GM21381 (cell line): ENCODE results near the gene RARB.

ENCODE experiments used
- ATAC-seq: cut with Tn5 transposase; IDR thresholded peaks from one replicate; pipeline ENCODE4 v1.9.1; 2021; ENCODE audit warnings: mild to moderate bottlenecking, moderate library complexity; ENCODE audit not compliant: unreplicated experiment

Gene RARB

GRCh38 chr3:25547103-25547502 is 119.0 kb downstream of the RARB start:
- ATAC-seq: no peak

DNA sequence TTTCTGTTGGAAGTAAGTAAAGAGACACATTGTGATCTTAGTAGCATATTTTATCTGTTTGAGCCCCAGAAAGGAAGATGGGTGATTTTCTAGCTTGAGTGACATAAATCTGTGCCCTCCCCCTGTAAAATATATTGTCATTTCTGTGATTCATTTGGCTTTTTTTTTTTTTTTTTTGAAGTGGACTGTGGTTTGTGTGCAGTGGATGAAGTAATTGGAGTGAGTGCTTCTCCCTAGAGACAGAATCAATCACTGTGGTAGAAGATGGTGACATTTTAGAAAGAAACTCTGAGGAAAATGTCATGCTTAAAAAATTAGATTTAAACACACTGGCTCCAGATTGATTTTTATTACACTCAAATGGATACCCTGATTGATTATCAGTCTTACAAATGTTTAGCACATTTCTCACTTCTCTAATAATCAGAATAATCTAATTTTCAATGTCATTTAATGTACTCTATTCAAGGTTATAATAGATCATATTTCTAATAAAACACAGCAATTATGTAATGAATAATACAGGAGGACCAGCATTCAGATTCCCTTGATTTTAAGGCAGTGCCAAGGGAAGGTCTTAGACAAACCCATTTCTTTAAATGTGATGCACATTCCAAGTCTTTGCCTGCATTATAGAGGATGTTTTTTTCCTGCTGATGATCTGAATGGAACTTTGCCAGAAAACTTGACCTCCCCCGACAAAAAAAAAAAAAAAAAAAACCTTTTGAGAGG is 120.0 kb downstream of the RARB start:
- ATAC-seq: no peak

DNA sequence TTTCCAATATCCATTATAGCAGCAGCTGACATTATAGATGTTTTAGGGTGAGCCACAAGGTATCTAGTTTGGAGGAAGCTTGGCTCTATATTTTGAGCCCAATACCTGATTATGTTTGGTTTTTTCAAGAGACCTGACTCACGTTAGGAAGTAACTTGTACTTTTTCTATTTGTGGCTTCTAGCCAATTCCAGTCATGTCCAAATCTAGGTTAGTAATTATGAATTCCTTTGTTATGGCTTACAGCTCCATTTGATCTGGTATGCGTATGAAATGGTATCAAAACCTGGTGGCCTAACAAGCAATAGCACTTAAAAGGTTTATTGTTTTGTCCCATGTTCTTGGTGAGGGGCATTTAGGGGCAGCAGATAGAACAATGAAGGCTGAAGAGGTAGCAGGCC is 120.8 kb downstream of the RARB start:
- no peak for ATAC-seq

DNA sequence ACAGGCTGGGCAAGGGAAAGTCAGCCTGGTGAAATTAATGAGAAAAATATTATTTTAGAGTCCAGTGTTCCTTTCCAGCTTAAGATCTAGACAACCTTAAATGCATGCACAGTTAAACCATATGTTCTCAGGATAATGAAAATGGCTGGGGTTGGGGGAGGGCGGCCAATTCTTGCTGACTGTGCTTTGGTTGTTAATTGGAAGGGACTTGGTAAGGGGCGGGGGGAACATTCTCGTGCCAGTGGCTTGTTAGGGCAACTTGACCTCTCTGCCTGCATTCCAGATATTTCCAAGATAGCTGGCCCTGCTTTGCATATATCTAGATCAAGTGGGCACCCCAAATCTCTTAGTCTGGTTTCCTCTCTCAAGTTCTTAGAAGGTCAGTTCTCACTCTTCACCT is 124.2 kb downstream of the RARB start:
- no peak for ATAC-seq

GRCh38 chr3:25554376-25554775 is 126.3 kb downstream of the RARB start:
- no peak for ATAC-seq

- no peak for ATAC-seq
Measured at GRCh38 chr3:25555695-25556437, 127.8 kb downstream of the RARB start.

- no peak for ATAC-seq
Measured at GRCh38 chr3:25556447-25556846, 128.4 kb downstream of the RARB start.

DNA sequence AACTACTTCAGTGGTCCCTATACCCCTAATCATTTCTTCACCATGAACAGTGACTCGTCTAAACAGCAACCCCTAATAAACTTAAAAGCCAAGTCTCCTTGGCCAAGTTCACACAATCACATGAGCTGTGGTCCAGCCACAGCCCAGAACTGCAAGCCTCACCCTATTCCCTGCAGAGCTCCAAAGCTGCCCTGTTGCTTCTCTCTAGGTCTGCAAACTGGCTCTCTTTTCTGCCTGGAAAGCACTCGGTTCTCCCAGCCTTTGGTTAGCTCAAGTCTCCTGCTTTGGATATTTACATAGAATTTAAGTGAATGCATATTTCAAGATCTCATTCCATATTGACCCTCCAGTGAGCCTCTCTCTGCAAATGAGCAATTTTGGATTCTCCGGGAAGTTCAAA is 129.6 kb downstream of the RARB start:
- no peak for ATAC-seq

DNA sequence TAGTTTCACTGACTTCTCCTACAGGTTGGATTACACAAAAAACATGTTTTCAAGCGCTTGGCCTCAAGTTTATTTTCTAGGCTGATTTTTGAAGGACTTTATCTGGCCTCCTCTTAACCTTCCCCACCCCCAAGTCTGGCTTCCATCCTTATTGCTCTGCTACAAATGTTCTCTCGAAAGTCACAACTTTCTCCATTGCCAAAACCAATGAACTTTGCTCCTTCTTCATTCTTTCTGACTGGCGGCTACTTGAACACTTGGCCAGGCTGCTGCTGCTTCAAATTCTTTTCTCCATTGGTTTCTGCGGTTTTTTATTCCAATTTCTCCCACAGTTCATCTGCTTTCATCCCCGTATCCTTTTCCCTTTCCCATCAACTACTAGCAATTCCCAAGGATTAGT is 130.1 kb downstream of the RARB start:
- ATAC-seq: no peak

DNA sequence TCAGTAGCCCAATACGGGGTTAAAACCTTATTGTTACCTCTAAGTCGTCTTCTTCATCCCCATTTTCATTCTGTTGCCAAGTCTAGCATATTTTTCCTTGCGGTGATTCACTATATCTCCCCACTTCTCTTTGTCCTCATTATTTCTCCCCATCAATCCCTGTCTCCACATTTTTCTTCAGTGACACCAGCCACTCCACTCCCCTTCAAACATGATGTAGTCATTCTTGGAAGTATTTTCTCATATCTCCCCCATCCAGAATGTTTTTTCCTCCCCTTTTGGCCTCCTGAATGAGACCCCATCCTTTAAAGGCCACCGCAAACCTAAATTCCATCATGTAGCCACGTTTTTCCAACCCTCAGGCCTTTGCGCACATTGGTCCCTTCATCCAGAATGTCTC is 130.7 kb downstream of the RARB start:
- ATAC-seq: no peak

DNA sequence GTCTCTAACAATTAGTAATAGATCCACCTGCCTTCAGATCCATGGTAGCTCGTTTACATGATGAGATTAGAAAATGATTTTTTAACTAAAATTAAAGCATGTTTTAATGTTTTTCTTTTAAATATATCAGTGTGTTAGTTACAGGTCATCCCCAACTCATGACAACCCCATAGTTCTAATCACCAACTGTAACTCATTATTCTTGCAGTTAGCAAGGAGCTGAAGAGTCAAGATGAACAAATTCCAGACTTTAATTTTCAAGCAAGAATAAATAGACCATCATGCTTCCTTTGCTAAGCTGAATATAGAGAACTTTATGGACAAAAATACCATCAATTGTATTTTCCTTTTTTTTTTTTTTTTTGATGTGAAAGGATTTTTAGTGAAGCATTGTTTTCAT is 135.5 kb downstream of the RARB start:
- no peak for ATAC-seq

GRCh38 chr3:25564075-25564474 is 136.0 kb downstream of the RARB start:
- ATAC-seq: no peak

- ATAC-seq: no peak
Measured at GRCh38 chr3:25565807-25566206, 137.7 kb downstream of the RARB start.

GRCh38 chr3:25566358-25566920 is 138.4 kb downstream of the RARB start:
- no peak for ATAC-seq

DNA sequence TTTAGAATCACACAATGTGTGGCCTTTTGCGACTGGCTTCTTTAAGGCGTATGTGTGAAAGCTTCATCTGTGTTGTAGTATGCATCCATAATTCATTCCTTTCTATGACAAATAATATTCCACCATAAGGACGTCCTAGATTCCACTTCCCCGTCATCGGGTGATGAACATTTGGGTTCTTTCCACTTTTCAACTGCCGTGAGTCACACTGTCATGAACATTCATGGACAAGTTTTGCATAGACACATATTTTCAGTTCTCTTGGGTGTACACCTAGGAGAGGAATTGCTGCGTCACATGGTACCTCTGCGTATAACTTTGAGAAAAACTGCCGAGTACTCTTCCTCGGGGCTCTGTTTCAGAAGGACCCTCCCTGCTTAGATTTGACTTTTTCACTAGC is 139.3 kb downstream of the RARB start:
- ATAC-seq: no peak

DNA sequence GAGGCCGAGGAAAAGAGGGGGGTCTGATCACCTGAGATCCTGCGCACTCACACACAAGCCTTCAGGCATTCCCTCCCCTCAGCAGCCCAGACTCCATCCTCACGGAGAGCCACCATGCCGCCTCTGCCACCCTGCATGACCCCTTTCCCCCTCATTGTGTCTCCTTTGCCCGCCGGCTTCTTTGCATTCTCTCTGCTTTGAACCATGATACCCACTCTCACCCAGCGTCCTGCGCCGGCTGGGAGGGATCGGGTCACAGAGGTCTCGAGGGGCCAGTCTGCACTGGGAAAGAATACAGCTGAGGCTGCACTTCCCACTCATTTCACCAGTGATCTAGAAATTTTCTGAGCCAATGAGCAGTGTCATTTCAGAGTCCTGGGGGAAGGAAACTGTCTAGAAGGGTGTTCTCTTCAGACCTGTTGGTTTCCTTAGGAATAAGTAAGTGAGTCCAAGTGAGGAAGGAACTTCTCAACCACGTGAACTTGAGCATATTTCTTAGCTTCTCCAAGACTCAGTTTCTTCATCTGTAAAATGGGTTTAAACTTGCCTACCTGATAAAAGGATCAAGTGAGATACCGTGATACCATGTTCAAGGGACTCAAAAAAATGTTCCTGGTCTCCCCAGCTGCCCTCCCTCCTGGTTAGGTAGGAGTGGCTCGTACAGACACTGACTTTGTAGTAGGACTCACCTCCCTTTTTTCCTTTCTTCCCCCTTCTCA is 139.9 kb downstream of the RARB start:
- no peak for ATAC-seq

- no peak for ATAC-seq
Measured at GRCh38 chr3:25568525-25569078, 140.5 kb downstream of the RARB start.

GRCh38 chr3:25571285-25571684 is 143.2 kb downstream of the RARB start:
- ATAC-seq: no peak

DNA sequence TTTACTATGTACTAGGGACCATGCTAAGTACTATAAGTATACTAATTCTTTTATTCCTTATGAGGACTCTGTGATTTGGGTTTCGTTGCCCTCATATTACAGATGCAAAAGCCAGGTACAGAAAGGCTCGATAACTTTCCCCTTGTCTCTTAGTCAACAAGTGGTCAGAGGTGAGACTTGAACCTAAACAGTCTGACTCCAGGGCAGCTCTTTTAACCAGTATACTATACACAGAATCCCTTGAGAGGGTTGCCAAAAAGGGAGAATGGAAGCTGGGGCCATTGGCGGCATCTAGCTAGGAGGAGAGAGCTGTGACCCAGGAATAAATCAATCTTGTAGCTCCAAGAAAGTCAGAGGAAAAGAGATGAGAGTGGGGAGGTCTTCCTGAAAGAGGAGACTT is 144.3 kb downstream of the RARB start:
- no peak for ATAC-seq

GRCh38 chr3:25572919-25573385 is 144.9 kb downstream of the RARB start:
- ATAC-seq: no peak
